HepG2 (cell line): ENCODE results near the gene RASSF4. TPM values are rescaled to one million over a fixed set of nuclear protein-coding genes. Genes with fewer than 3 reads are reported as not detected.

ENCODE experiments used
- ATAC-seq: fragments of 200-7000 bp; cut with Tn5 transposase; 3 replicates; pipeline ENCODE4 v1.9.1; 2020; ENCODE audit warnings: mild to moderate bottlenecking, moderate library complexity
- BruUV-seq: library from RNA; stranded (reverse); fragments of 400-500 nt; replicated peaks from 2 replicates; lab custom pipeline; 2021; lab: Mats Ljungman, UMichigan
- CTCF ChIA-PET: fragments of 300-600 bp; formaldehyde crosslinking; extraction: SDS; loops from one replicate; lab custom pipeline; 2021; ENCODE audit warnings: low total read pairs, inconsistent platforms, low intra/inter-chr PET ratio; lab: Yijun Ruan, JAX
- POLR2A ChIA-PET: fragments of 350-600 bp; sonication (Branson Sonifier 250); formaldehyde crosslinking; loops from one replicate; lab custom pipeline; 2020; ENCODE audit warnings: antibody characterized with exemption, inconsistent platforms; lab: Yijun Ruan, JAX
- DNase-seq: peaks from one replicate; pipeline ENCODE4 v3.0.0-alpha.2; 2015; ENCODE audit warnings: low spot score
- FAIRE-seq: peaks from 3 replicates; lab custom pipeline; 2011; peaks lifted over from hg19 to GRCh38; lab: Jason Lieb, UNC
- H2AFZ ChIP-seq: one replicate; pipeline ENCODE4 v1.6.1; 2011; ENCODE audit warnings: low read length, inconsistent platforms
- H3K27ac ChIP-seq: fragments of 300-600 bp; 3 replicates; pipeline ENCODE4 v1.8.0; 2011; ENCODE audit warnings: mixed run types, mild to moderate bottlenecking, mixed read lengths, low read length, inconsistent platforms; ENCODE audit not compliant: insufficient read depth; ENCODE audit errors: extremely low read length
- H3K27me3 ChIP-seq, 2 experiments: fragments of 200-600 bp in 1 of 2; 2 replicates in 1 of 2; 3 replicates in 1 of 2; pipeline versions ENCODE4 v1.6.0 to v1.8.0; 2011; ENCODE audit warnings: low read length in 2 of 2, mild to moderate bottlenecking in 2 of 2, moderate library complexity in 2 of 2, inconsistent platforms in 1 of 2; ENCODE audit not compliant: insufficient read depth in 2 of 2, control insufficient read depth in 1 of 2
- H3K36me3 ChIP-seq, 2 experiments: fragments of 200-600 bp in 1 of 2; replicated peaks in 1 of 2; 2 replicates in 1 of 2; 3 replicates in 1 of 2; pipeline versions ENCODE4 v1.5.1 to v1.8.0; 2011; ENCODE audit warnings: low read length in 2 of 2, inconsistent platforms in 1 of 2; ENCODE audit not compliant: insufficient read depth in 2 of 2, control insufficient read depth in 1 of 2
- H3K4me1 ChIP-seq: 2 replicates; pipeline ENCODE4 v1.5.1; 2012; ENCODE audit warnings: low read length, inconsistent platforms; ENCODE audit not compliant: insufficient read depth
- H3K4me2 ChIP-seq: 2 replicates; pipeline ENCODE4 v1.6.0; 2011; ENCODE audit warnings: low read depth, low read length, inconsistent platforms
- H3K4me3 ChIP-seq, 3 experiments: fragments of 200-600 bp in 1 of 3; sonication (generic), shearing (Covaris generic) in 1 of 3; replicated peaks in 1 of 3; 2 replicates each; pipeline ENCODE4 v1.5.1; 2011 to 2016; ENCODE audit warnings: low read length in 3 of 3, inconsistent platforms in 2 of 3, low read depth in 2 of 3, mild to moderate bottlenecking in 2 of 3, control low read depth in 1 of 3, mixed read lengths in 1 of 3; ENCODE audit not compliant: insufficient read depth in 1 of 3
- H3K79me2 ChIP-seq: one replicate; pipeline ENCODE4 v1.6.1; 2011; ENCODE audit warnings: low read length, inconsistent platforms; ENCODE audit not compliant: insufficient read depth
- H3K9ac ChIP-seq: 2 replicates; pipeline ENCODE4 v1.6.0; 2011; ENCODE audit warnings: mild to moderate bottlenecking, low read depth, low read length, inconsistent platforms; ENCODE audit not compliant: insufficient read depth
- H3K9me3 ChIP-seq: 2 replicates; pipeline ENCODE4 v1.5.1; 2012; ENCODE audit warnings: mild to moderate bottlenecking, low read length
- H4K20me1 ChIP-seq: 2 replicates; pipeline ENCODE4 v1.6.0; 2011; ENCODE audit warnings: inconsistent platforms, mild to moderate bottlenecking, low read length, moderate library complexity; ENCODE audit not compliant: insufficient read depth
- FOXJ3 ChIP-seq: sonication (generic); formaldehyde crosslinking; IDR thresholded peaks from 2 replicates; pipeline ENCODE4 v1.4.0; 2020; ENCODE audit warnings: missing genetic modification reagents, mild to moderate bottlenecking, borderline replicate concordance
- GABPA ChIP-seq, 2 experiments: IDR thresholded peaks; 2 replicates each; pipeline ENCODE4 v1.6.1; 2011 to 2016; ENCODE audit warnings: low read depth in 2 of 2, low read length in 1 of 2, missing biosample characterization in 1 of 2, missing genetic modification characterization in 1 of 2
- TOE1 ChIP-seq: sonication (generic); formaldehyde crosslinking; IDR thresholded peaks from 2 replicates; pipeline ENCODE4 v1.4.0; 2020; ENCODE audit warnings: mild to moderate bottlenecking, missing genetic modification reagents
- WGBS: methylation state at CpG from one replicate; pipeline ENCODE4 v1.1.6; 2017; ENCODE audit warnings: low lambda C conversion rate; 5-methylcytosine and 5-hydroxymethylcytosine counted together
- in situ Hi-C: cut with HindIII; loops from 2 replicates; pipeline ENCODE4 v1.10.0; 2017; ENCODE audit warnings: low pct_unique_long_range_greater_than_20kb; ENCODE audit not compliant: extremely low pct_ligation_motif_present
- intact Hi-C: fragments of 100-400 bp; cut with micrococcal nuclease; formaldehyde crosslinking; loops from one replicate; pipeline ENCODE4 v1.10.0; 2022; ENCODE audit not compliant: unreplicated experiment
- polyA plus RNA-seq, 8 experiments: library from polyadenylated mRNA; depleted of rRNA in 3 of 8; stranded (reverse) in 7 of 8; unstranded in 1 of 8; fragments of >200 nt; fragmentation: Illumina TruSeq in 4 of 8; extraction: Trizol in 4 of 8; gene quantifications; 2 replicates each; pipeline versions ENCODE4 v1.2.1 to v1.2.3, GENCODE V29; 2011 to 2016; ENCODE audit warnings: low read depth in 4 of 8, missing spikeins in 1 of 8, mixed read lengths in 1 of 8; ENCODE audit not compliant: insufficient read depth in 1 of 8
- total RNA-seq, 5 experiments: library from RNA; depleted of rRNA; stranded (reverse); fragments of >200 nt; fragmentation: Illumina TruSeq; extraction: Trizol; gene quantifications; 2 replicates each; pipeline ENCODE4 v1.2.3, GENCODE V29; 2016; ENCODE audit warnings: low read depth in 1 of 5
- TF ChIP-seq, protein P1 (sequence below): sonication (generic); formaldehyde crosslinking; IDR thresholded peaks from 2 replicates; pipeline ENCODE4 v1.5.1; 2020; ENCODE audit warnings: mild to moderate bottlenecking, missing genetic modification reagents, moderate library complexity

RASSF4 gene
- total and polyA plus RNA-seq, 2 of the 13 experiments (the other 11 are each of a cell fraction or from before 2014, with no cell fraction given), result 34.0 to 51.7 TPM

DNA sequence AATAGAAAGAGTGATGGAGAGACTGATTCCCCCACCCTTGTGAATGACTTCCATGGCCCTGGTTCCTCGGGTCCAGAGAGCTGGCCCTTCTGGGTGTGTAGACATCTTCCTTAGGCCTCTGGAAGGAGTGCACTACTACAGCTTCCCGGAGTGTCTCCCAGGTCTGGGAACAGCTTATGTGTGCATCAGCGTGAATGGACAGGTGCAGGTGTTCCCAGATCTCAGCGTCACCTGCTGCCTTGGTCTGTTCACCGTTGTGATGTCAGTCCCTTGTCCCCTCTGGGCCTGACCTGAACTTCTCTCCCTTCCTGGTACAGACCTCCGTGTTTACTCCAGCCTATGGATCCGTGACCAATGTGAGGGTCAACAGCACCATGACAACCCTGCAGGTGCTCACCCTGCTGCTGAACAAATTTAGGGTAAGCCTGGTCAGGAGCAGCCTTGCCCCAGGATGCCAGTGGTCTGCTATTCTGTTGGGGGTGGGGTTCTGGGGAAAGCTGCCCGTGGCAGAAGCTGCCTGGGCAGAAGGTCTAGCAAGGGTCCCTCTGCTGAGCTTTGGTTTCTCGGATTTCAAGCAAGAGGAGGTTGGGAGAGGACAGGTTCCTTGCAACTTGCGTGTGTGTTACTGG lies 29.5 kb downstream of the RASSF4 start:
- TF ChIP-seq, protein P1, sequence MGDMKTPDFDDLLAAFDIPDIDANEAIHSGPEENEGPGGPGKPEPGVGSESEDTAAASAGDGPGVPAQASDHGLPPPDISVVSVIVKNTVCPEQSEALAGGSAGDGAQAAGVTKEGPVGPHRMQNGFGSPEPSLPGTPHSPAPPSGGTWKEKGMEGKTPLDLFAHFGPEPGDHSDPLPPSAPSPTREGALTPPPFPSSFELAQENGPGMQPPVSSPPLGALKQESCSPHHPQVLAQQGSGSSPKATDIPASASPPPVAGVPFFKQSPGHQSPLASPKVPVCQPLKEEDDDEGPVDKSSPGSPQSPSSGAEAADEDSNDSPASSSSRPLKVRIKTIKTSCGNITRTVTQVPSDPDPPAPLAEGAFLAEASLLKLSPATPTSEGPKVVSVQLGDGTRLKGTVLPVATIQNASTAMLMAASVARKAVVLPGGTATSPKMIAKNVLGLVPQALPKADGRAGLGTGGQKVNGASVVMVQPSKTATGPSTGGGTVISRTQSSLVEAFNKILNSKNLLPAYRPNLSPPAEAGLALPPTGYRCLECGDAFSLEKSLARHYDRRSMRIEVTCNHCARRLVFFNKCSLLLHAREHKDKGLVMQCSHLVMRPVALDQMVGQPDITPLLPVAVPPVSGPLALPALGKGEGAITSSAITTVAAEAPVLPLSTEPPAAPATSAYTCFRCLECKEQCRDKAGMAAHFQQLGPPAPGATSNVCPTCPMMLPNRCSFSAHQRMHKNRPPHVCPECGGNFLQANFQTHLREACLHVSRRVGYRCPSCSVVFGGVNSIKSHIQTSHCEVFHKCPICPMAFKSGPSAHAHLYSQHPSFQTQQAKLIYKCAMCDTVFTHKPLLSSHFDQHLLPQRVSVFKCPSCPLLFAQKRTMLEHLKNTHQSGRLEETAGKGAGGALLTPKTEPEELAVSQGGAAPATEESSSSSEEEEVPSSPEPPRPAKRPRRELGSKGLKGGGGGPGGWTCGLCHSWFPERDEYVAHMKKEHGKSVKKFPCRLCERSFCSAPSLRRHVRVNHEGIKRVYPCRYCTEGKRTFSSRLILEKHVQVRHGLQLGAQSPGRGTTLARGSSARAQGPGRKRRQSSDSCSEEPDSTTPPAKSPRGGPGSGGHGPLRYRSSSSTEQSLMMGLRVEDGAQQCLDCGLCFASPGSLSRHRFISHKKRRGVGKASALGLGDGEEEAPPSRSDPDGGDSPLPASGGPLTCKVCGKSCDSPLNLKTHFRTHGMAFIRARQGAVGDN (CRISPR knock-in tag), result 0 out of 2 replicates have a peak, but pooled peaks have one; percentile 14
- no peak for TF ChIP-seq GABPA (IDR thresholded peaks at IDR 0.05; ENCODE audit: low read depth, low read length)
- no peak for TF ChIP-seq GABPA (CRISPR knock-in tag; IDR thresholded peaks at IDR 0.05; ENCODE audit: low read depth)
- TF ChIP-seq TOE1, result no peak
- TF ChIP-seq FOXJ3 (CRISPR knock-in tag), result no peak
- TF ChIP-seq, all 625 proteins: peak for 1
- Histone ChIP-seq H2AFZ (no peak overlapping the region), H3K9ac (no peak overlapping the region), H3K36me3 (peaks cover 19 to 53% of the 10 kb centered on the region in 2 experiments; a peak in 4 of 5 replicates), H3K4me3 (no peak overlapping the region), H3K79me2 (no peaks in the 10 kb centered on the region), H4K20me1 (no peaks in the 10 kb centered on the region), H3K9me3 (no peaks in the 10 kb centered on the region), H3K4me1 (peaks cover 72% of the 10 kb centered on the region), H3K4me2 (no peak overlapping the region), H3K27me3 (no peaks in the 10 kb centered on the region), H3K27ac (peak overlapping the region; percentile 55)
- DNase-seq (no peak), ATAC-seq (no peak), FAIRE-seq (no peak)
- intact Hi-C loops (no loop called here), in situ Hi-C loops (no loop called here)
- ChIA-PET POLR2A (interaction anchor here (0.7 to 12.0 kb wide), 5 partner anchors 8 to 78 kb away, joined by 3 to 863 read pairs (median 4); partner anchors contain the start of gene DEPP1), CTCF (no interaction called here)
- no TSS peak for BruUV-seq
- WGBS, result 97% methylated on average over 6 of the region's 10 CpGs
